ENCODE results near the gene FKRP. TPM values are rescaled to one million over a fixed set of nuclear protein-coding genes. Genes with fewer than 3 reads are reported as not detected.
"Not testable (repeated sequence)": the region's sequence is repeated elsewhere in the genome, so short reads cannot be mapped to it uniquely, and the experiment has no call there.

Gene FKRP
- total RNA-seq, 1 experiment from 2014 or later: 33.1 TPM

GRCh38 chr19:46798713-46799112 lies 52.9 kb downstream of the FKRP start:
- Histone ChIP-seq H3K27me3 (replicated peaks; ENCODE audit: control insufficient read depth, insufficient read depth, low read length) (no peaks in the 10 kb centered on the region), H3K4me3 (ENCODE audit: low read depth, low read length) (no peak overlapping the region), H3K9me3 (no peaks in the 10 kb centered on the region), H3K36me3 (ENCODE audit: control insufficient read depth, insufficient read depth, low read length) (no peaks in the 10 kb centered on the region), H3K4me1 (peaks cover 30% of the 10 kb centered on the region)
- no peak for TF ChIP-seq CTCF (IDR thresholded peaks at IDR 0.05; ENCODE audit: insufficient read depth in 1 of 2, low read depth in 1 of 2, low read length in 1 of 2, severe bottlenecking in 1 of 2, unreplicated experiment in 1 of 2)
- POLR2A ChIA-PET: no interaction called here
- DNase-seq: no peak
- no TSS peak for BruUV-seq (replicated peaks)
- Mint-ChIP-seq H3K27me3 (ENCODE audit: insufficient read depth, unreplicated experiment) (no peaks in the 10 kb centered on the region), H3K27ac (ENCODE audit: unreplicated experiment) (no peak overlapping the region), H3K4me3 (ENCODE audit: unreplicated experiment) (no peak overlapping the region), H3K4me1 (ENCODE audit: low read depth, unreplicated experiment) (peaks cover 6% of the 10 kb centered on the region), H3K9me3 (ENCODE audit: unreplicated experiment) (no peaks in the 10 kb centered on the region), H3K36me3 (ENCODE audit: insufficient read depth, unreplicated experiment) (no peaks in the 10 kb centered on the region)
- CTCF ChIA-PET: no interaction called here
- intact Hi-C loops (cut with micrococcal nuclease; ENCODE audit: unreplicated experiment): no loop called here

- no peak for TF ChIP-seq CTCF (IDR thresholded peaks at IDR 0.05; ENCODE audit: insufficient read depth in 1 of 2, low read depth in 1 of 2, low read length in 1 of 2, severe bottlenecking in 1 of 2, unreplicated experiment in 1 of 2)
- BruUV-seq (replicated peaks): no TSS peak
- peaks cover 36% of the 10 kb centered on the region for H3K4me1 ChIP-seq
Observed at GRCh38 chr19:46802152-46802551, 56.3 kb downstream of the FKRP start.

GRCh38 chr19:46803555-46803954 lies 57.7 kb downstream of the FKRP start:
- Mint-ChIP-seq H3K27me3 (ENCODE audit: insufficient read depth, unreplicated experiment) (no peaks in the 10 kb centered on the region), H3K4me1 (ENCODE audit: low read depth, unreplicated experiment) (no peaks in the 10 kb centered on the region), H3K4me3 (ENCODE audit: unreplicated experiment) (no peak overlapping the region), H3K9me3 (ENCODE audit: unreplicated experiment) (no peaks in the 10 kb centered on the region), H3K27ac (ENCODE audit: unreplicated experiment) (peak overlapping the region; percentile 56), H3K36me3 (ENCODE audit: insufficient read depth, unreplicated experiment) (no peaks in the 10 kb centered on the region)
- ChIA-PET POLR2A (interaction anchor here (0.5 to 1.5 kb wide), 7 partner anchors 14 to 59 kb away, joined by 3 to 12 read pairs (median 7); partner anchors contain the start of genes AP2S1 and SLC1A5), CTCF (interaction anchor here (0.6 to 1.0 kb wide), 3 partner anchors 17 to 37 kb away, joined by 3 to 8 read pairs (median 4); no protein-coding TSS in a partner anchor)
- intact Hi-C loops (cut with micrococcal nuclease; ENCODE audit: unreplicated experiment): loop anchor here (1.0 kb wide), 1 partner anchor 15 kb away; the partner anchor contains the start of gene SLC1A5
- H3K4me3 ChIP-seq (ENCODE audit: low read depth, low read length): no peak overlapping the region
- no peak for TF ChIP-seq CTCF (IDR thresholded peaks at IDR 0.05; ENCODE audit: insufficient read depth in 1 of 2, low read depth in 1 of 2, low read length in 1 of 2, severe bottlenecking in 1 of 2, unreplicated experiment in 1 of 2)
- no TSS peak for BruUV-seq (replicated peaks)
- no peaks in the 10 kb centered on the region for H3K27me3 ChIP-seq (replicated peaks; ENCODE audit: control insufficient read depth, insufficient read depth, low read length)
- H3K9me3 ChIP-seq: no peaks in the 10 kb centered on the region
- H3K36me3 ChIP-seq (ENCODE audit: control insufficient read depth, insufficient read depth, low read length): no peaks in the 10 kb centered on the region
- peak; percentile 59 to 91 for DNase-seq
- peaks cover 36% of the 10 kb centered on the region for H3K4me1 ChIP-seq

More at GRCh38 chr19:46802152-46802551, 56.3 kb downstream of the FKRP start:
- Mint-ChIP-seq H3K27ac (ENCODE audit: unreplicated experiment) (peak overlapping the region; percentile 56), H3K36me3 (ENCODE audit: insufficient read depth, unreplicated experiment) (no peaks in the 10 kb centered on the region), H3K9me3 (ENCODE audit: unreplicated experiment) (no peaks in the 10 kb centered on the region), H3K4me3 (ENCODE audit: unreplicated experiment) (no peak overlapping the region), H3K4me1 (ENCODE audit: low read depth, unreplicated experiment) (no peaks in the 10 kb centered on the region), H3K27me3 (ENCODE audit: insufficient read depth, unreplicated experiment) (no peaks in the 10 kb centered on the region)
- no peak for DNase-seq
- H3K9me3 ChIP-seq: no peaks in the 10 kb centered on the region
- ChIA-PET CTCF (interaction anchor here (0.6 kb wide), 1 partner anchor 38 kb away, joined by 6 read pairs; no protein-coding TSS in a partner anchor), POLR2A (no interaction called here)
- no peaks in the 10 kb centered on the region for H3K27me3 ChIP-seq (replicated peaks; ENCODE audit: control insufficient read depth, insufficient read depth, low read length)
- no peak overlapping the region for H3K4me3 ChIP-seq (ENCODE audit: low read depth, low read length)
- H3K36me3 ChIP-seq (ENCODE audit: control insufficient read depth, insufficient read depth, low read length): no peaks in the 10 kb centered on the region
- intact Hi-C loops (cut with micrococcal nuclease; ENCODE audit: unreplicated experiment): no loop called here

DNA sequence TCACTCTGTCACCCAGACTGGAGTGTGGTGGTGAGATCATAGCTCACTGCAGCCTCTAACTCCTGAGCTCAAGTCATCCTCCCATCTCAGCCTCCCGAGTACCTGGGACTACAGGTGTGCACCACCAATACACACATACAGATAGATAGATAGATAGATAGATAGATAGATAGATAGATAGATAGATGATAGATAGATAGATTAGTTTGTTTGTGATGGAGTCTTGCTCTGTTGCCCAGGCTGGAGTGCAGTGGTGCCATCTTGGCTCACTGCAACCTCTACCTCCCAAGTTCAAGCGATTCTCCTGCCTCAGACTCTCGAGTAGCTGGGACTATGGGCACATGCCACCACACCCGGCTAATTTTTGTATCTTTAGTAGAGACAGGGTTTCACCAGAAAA lies 58.6 kb downstream of the FKRP start:
- H3K4me1 Mint-ChIP-seq (ENCODE audit: low read depth, unreplicated experiment); H3K4me3 ChIP-seq (ENCODE audit: low read depth, low read length); H3K27me3 Mint-ChIP-seq (ENCODE audit: insufficient read depth, unreplicated experiment); H3K4me3 Mint-ChIP-seq (ENCODE audit: unreplicated experiment); BruUV-seq (replicated peaks); intact Hi-C loops (cut with micrococcal nuclease; ENCODE audit: unreplicated experiment); H3K9me3 ChIP-seq; H3K27ac Mint-ChIP-seq (ENCODE audit: unreplicated experiment); H3K36me3 ChIP-seq (ENCODE audit: control insufficient read depth, insufficient read depth, low read length); H3K36me3 Mint-ChIP-seq (ENCODE audit: insufficient read depth, unreplicated experiment); H3K9me3 Mint-ChIP-seq (ENCODE audit: unreplicated experiment); H3K27me3 ChIP-seq (replicated peaks; ENCODE audit: control insufficient read depth, insufficient read depth, low read length); DNase-seq: not testable (repeated sequence)
- ChIA-PET POLR2A (interaction anchor here (0.7 to 0.9 kb wide), 2 partner anchors 19 to 1424 kb away, joined by 3 to 5 read pairs; no protein-coding TSS in a partner anchor), CTCF (interaction anchor here (0.6 kb wide), 1 partner anchor 33 kb away, joined by 3 read pairs; no protein-coding TSS in a partner anchor)
- H3K4me1 ChIP-seq: peaks cover 36% of the 10 kb centered on the region
